ENCODE results near the gene FBXO42.

DNA sequence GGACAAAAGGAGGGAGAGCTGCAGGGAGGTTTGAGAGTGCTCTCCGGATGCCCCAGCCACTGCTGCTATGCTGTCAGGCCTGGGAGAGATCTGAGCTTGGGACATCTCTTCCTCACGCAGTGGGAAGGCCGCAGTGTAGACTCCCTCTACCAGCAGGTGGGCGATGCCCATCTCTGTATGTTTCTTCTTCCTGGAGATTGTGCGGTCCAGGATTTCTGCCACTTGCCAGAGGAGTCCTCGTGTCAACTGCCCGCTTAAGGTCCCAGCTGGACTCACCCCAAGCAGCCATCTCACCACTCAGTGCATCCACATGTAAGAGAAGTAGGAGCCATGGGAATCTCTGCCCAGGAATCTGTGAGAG lies 126.2 kb downstream of the FBXO42 start:
- TF ChIP-seq, protein P1, sequence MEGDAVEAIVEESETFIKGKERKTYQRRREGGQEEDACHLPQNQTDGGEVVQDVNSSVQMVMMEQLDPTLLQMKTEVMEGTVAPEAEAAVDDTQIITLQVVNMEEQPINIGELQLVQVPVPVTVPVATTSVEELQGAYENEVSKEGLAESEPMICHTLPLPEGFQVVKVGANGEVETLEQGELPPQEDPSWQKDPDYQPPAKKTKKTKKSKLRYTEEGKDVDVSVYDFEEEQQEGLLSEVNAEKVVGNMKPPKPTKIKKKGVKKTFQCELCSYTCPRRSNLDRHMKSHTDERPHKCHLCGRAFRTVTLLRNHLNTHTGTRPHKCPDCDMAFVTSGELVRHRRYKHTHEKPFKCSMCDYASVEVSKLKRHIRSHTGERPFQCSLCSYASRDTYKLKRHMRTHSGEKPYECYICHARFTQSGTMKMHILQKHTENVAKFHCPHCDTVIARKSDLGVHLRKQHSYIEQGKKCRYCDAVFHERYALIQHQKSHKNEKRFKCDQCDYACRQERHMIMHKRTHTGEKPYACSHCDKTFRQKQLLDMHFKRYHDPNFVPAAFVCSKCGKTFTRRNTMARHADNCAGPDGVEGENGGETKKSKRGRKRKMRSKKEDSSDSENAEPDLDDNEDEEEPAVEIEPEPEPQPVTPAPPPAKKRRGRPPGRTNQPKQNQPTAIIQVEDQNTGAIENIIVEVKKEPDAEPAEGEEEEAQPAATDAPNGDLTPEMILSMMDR (IDR thresholded peaks at IDR 0.05 in 8 of 11, conservative IDR thresholded peaks at IDR 0.05 in 3 of 11) = no peak
- no peak for TF ChIP-seq POLR2A (IDR thresholded peaks at IDR 0.05)
- no peak for TF ChIP-seq POLR2AphosphoS5 (IDR thresholded peaks at IDR 0.05)

Data from spleen (tissue), 7 donors.